GM18858 (cell line): ENCODE data around the gene DOCK1.
"Not testable (repeated sequence)": the region's sequence is repeated elsewhere in the genome, so short reads cannot be mapped to it uniquely, and the experiment has no call there.

Source experiments
- ATAC-seq: cut with Tn5 transposase; IDR thresholded peaks from one replicate; pipeline ENCODE4 v1.9.1; 2021; ENCODE audit not compliant: unreplicated experiment

The DOCK1 gene

GRCh38 chr10:126902157-126902556, 3.1 kb upstream of the DOCK1 start:
- ATAC-seq: no peak

DNA sequence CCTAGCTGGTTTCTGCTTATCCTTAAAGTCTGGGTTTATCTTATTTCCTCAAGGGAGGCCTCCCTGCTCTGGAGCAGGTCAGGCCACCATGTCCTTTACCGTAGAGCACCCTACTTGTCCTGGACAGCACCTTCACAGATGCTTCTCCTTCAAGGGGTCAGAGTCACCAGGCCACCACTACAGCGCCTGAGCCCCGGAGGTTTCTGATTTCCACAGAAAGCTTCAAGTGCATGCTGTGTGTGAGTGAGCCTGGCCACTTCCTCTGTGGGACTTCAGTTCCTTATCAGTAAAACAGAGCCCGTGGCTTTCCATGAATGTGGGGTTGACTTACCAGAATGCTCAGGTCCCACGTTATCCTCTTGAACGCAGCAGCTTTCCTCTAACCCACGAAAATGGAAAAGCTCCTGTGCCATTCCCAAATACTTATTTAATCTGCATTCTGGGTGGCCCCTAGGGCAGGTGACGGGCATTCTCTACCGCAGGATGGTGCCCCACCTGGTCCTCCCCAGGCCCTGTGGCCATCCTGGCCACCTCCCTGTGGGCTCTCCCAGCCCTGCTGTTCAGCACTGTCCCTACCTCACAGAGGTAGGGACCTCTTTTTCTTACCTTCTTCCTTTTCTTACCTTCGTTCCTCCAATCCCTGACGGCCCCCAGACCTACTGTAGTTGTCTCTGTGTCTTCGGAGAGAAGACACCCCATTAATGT, 1.4 kb upstream of the DOCK1 start:
- ATAC-seq: no peak

GRCh38 chr10:126904516-126904817, 761 bp upstream of the DOCK1 start:
- ATAC-seq: no peak

DNA sequence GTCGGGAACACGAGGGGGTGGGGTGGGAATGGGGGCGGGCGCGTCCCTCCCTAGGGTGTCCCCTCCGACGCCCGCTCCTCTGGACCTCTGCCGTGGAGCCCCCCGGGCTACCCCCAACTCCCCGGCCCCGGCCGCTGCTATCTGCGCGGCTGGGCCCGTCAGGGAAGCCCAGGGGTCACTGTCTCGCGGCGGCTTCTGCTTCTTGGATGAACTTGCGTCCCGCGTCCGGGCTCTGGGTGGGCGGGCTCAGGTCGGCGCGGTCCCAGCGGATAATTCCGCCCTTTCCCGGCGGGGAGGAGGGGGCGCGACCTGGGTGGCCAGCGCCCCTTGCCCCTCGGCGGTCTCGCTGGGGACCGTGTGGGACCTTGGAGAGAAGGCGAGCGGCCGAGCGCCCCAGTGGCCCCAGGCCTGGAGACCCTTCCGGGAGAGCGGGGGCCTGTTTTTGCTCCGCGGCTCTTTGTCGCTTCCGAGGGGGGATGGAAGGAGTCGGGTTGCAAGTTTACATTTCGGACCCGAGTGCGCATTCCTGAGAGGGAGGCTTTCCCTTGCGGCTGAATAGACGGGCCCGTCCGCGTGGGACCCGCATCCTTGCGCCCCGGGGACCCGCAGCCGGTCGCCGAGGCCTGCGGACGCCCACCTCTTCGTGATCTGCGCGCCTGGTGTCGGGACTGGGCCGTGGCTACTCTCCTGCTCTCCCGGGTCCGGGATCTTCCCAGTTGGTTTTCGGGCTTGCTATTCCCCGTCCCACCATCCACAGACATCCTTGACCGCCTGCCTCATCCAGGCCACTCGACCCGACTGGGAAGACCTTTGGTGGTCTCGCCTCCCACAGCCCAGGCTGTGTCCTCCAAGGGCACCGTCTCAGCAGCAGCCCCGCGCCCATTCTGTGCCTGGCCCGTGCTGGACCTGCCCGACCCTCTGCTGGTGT, 812 bp downstream of the DOCK1 start:
- no peak for ATAC-seq

- no peak for ATAC-seq
Measured at GRCh38 chr10:126906704-126907422, 1.6 kb downstream of the DOCK1 start.

DNA sequence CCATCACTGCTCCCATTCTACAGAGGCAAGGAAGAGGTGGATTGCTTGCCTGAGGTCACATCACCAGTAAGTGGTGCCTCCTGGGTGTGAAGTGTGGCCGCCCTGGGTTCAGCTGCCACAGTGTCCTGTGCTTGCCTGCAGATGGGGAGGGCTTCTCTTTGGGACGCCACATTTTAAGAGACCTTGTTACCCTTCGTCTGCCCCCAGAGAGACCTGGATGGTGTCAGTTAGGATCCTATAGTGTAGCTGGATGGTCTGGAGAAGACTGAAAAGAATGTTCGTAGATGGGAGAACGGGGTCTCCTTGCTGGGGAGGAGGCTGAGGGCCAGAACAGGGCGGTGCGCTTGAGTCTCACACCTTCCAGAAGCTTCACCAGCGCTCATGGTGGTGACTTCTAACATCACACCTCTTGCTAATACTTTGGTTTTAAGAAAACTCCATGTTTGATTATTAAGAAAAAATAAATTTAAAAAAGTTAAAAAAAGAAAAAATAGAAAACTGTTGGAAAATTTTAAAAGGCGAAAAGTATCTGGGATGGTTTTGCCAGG, 2.3 kb downstream of the DOCK1 start:
- no peak for ATAC-seq

- no peak for ATAC-seq
Measured at GRCh38 chr10:126908225-126908624, 3.0 kb downstream of the DOCK1 start.

DNA sequence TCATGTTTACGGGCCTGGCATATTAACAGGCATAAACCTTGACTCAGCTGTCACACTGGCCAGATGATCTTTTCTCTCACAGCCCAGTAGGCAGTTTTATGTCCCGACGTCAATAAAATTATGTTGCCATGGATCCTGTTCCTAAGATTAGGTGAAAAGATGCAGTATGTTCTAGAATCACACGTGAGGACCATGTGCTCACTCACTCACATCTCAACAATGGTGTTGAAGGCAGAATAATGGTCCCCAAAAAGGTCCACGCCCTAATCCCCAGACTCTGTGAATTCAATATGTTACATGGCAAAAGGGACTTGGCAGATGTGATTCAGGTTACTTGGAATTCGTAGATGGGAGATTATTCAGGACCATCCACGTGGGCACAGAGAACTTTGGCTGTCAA, 3.5 kb downstream of the DOCK1 start:
- ATAC-seq: no peak

GRCh38 chr10:126909147-126909546, 3.9 kb downstream of the DOCK1 start:
- ATAC-seq: no peak

- ATAC-seq: no peak
Measured at GRCh38 chr10:126910196-126910595, 5.0 kb downstream of the DOCK1 start.

DNA sequence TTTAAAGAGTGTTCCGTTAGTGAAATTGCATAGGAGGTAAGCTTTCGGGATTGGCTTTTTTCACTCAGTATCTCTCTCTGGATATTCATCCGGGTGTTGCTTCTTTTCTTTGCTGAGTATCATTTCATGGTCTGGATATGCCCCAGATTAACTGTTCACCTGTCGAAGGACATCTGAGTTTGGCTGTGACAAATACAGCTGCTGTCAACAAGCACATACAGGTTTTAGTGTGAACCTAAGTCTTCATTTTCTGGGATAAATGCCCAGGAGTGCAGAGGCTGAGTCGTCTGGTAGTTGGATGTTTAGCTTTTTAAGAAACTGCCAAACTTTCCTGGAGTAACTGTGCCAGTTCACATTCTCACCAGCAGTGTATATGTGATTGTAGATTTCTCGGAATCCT, 5.6 kb downstream of the DOCK1 start:
- ATAC-seq: no peak

DNA sequence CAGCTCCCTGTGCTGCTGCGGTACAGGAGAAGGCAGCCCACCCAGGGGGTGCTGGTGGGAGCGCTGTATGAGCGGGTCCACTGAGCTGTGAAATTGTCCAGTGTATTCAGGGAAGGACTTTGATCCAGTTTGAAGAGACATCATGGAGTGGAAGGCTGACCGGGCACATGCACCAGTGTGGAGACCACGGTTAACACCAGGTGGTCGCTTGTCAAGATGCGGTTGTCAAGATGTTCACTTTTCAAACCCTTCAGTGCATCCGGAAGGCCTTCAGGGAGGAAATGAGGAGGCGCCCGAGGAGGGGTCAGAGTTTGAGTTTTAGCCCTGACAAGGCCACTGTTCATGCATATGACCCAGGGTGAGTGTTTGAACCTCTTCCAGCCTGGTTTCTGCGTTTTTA, 6.1 kb downstream of the DOCK1 start:
- ATAC-seq: no peak

DNA sequence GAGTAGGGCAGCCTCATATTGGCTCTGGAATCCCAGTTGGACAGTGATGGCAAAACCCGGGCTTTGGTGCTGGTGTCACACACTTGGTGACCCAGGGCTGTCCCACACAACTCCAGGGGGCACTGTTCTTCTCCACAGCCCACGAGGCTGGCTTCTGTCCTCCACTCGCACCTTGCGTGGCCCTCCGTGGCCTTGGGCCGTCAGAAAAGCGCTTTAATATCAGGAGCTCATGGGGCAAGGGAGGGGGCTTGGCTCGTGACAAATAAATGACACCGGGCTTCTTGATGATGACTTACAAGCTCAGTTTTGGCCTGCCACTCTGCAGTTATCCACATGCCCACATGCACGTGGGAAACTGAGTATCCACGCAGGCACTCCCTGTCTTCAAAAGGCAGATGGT, 8.1 kb downstream of the DOCK1 start:
- ATAC-seq: no peak

- no peak for ATAC-seq
Measured at GRCh38 chr10:126914561-126914960, 9.3 kb downstream of the DOCK1 start.

GRCh38 chr10:126916952-126917351, 11.7 kb downstream of the DOCK1 start:
- ATAC-seq: not testable (repeated sequence)

GRCh38 chr10:126917375-126917774, 12.1 kb downstream of the DOCK1 start:
- ATAC-seq: no peak

GRCh38 chr10:126917975-126918908, 13.0 kb downstream of the DOCK1 start:
- ATAC-seq: no peak

DNA sequence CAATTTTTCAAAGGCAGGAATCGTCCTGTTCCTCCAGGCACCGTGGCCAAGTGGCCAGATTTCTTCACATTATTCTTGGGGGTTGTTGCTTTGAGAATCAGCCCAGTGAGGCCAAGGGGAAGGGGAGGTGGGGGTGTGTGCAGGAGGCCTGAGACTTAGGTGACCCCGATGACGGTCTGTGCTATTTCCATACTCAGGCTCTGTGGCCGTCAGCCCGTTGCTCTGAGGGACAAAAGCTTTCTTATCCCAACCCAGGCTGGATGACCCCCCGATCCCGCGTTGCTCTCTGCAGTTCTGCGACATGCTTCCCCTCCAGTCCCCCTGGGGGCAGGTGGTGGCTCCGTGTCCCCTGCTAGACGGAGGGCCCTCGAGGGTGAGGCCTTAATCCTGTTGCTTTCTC, 14.2 kb downstream of the DOCK1 start:
- ATAC-seq: no peak

- no peak for ATAC-seq
Measured at GRCh38 chr10:126921162-126921561, 15.9 kb downstream of the DOCK1 start.

GRCh38 chr10:126921974-126922525, 16.8 kb downstream of the DOCK1 start:
- ATAC-seq: no peak
